ENCODE measurements around the gene AP5Z1. TPM values are rescaled to one million over a fixed set of nuclear protein-coding genes. Genes with fewer than 3 reads are reported as not detected.

Gene AP5Z1
- total RNA-seq, 1 donor: 40.2 TPM

DNA sequence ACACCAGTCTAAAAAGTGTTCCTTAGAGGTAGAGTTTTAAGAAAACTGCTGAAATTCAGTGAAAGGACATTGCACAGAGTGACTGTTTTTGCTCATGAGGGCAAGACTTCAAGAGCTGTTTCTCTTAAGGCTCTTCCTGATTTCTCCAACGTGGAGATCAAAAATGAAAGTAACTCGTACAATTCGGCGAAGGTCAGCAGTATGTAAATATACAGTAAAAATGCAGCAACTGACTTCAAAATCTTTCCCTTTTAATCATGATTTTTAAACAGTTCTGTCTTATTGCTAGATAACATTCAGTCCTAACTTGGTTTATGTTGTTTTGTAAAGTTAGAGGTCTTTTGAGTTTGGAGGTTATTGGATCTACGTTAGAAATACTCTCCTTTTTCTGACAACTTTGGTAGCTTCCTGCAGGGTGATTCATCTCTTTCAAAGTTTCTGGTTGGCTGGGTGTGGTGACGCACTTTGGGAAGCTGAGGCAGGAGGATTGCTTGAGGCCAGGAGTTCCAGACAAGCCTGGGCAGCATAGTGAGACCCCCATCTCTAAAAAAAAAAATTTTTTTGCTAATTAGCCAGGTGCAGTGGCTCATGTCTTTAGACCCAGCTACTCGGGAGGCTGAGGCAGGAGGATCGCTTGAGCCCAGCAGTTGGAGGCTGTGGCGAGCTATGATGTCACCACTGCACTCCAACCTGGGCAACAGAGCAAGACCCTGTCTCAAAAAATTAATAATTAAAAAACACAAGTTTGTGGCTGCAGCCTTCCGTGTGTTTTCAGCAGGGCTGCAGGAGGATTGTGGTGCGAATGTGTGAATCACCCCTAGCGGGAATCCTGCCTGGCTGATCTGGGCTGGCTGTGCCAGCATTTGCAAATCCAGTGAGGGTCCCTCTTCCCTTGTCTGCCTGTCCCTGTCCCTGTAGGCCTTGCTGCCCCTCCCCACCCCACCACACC, 29.2 kb upstream of the AP5Z1 start:
- DNase-seq (ENCODE audit: low read depth): peak; percentile 92
- TF ChIP-seq, protein P1, sequence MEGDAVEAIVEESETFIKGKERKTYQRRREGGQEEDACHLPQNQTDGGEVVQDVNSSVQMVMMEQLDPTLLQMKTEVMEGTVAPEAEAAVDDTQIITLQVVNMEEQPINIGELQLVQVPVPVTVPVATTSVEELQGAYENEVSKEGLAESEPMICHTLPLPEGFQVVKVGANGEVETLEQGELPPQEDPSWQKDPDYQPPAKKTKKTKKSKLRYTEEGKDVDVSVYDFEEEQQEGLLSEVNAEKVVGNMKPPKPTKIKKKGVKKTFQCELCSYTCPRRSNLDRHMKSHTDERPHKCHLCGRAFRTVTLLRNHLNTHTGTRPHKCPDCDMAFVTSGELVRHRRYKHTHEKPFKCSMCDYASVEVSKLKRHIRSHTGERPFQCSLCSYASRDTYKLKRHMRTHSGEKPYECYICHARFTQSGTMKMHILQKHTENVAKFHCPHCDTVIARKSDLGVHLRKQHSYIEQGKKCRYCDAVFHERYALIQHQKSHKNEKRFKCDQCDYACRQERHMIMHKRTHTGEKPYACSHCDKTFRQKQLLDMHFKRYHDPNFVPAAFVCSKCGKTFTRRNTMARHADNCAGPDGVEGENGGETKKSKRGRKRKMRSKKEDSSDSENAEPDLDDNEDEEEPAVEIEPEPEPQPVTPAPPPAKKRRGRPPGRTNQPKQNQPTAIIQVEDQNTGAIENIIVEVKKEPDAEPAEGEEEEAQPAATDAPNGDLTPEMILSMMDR (IDR thresholded peaks at IDR 0.05; ENCODE audit: insufficient read depth, low read depth, low read length): no peak
- peak overlapping the region; percentile 41 for H3K4me3 ChIP-seq (ENCODE audit: low read depth, low read length)

DNA sequence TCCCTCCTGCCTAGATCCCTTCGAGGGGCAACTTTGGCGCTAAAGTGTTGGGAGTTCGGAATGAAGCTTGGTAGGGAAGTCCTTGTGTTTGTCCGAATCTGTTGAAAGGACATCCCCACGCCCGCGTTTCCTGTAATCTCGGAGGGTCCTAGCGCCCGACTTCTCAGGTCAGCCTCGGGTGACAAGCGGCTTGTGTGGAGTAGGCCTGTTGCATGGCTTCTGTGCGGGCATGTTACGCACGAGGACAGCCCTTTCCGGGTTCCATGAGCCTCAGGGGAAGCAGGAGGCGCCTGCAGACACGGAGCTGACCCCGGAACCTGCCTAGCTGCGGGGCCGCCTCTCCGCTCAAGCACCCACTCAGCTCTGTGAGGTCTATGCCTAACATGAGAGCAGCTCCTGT, 28.4 kb upstream of the AP5Z1 start:
- no peak overlapping the region for H3K4me3 ChIP-seq (ENCODE audit: low read depth, low read length)
- TF ChIP-seq, protein P1 (IDR thresholded peaks at IDR 0.05; ENCODE audit: insufficient read depth, low read depth, low read length): no peak
- DNase-seq (ENCODE audit: low read depth): no peak

DNA sequence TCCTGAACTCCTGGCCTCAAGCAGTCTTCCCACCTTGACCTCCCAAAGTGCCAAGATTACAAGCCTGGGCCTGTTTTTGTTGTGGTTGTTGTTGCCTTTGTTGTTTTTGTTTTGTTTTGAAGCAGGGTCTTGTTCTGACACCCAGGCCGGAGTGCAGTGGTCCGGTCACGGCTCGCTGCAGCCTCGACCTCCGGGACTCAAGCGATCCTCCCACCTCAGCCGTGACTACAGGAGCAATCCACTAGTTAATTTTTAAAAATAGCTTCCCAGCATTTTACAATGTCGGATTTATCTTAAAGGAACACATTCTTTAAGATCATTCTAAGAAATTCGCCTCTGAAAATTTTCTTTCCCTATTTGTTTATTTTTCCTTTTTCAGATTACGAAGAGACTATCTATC, 27.7 kb upstream of the AP5Z1 start:
- no peak overlapping the region for H3K4me3 ChIP-seq (ENCODE audit: low read depth, low read length)
- TF ChIP-seq, protein P1 (IDR thresholded peaks at IDR 0.05; ENCODE audit: insufficient read depth, low read depth, low read length): no peak
- DNase-seq (ENCODE audit: low read depth): no peak

DNA sequence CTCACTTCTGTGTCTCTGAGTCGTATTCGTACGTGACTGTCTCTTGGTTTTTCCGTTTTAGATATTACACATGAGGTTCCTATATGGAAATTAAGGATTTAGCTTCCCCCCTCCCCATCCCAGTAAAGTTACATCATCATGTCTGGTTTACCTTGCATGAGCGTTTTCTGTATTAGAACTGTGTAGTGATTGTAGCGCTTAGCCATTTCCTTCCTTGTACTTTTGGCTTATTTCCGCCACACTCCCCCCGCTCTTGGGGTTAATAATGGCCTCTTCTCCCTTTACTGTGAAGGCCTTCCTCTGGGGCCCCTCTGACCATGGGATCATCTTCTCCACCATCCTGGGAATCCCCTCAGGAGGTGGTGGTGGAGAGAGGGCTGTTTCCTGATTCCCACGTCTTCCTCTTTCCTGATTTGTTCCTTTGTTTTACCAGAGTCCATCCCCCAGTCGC, 27.2 kb upstream of the AP5Z1 start:
- H3K4me3 ChIP-seq (ENCODE audit: low read depth, low read length): no peak overlapping the region
- TF ChIP-seq, protein P1 (IDR thresholded peaks at IDR 0.05; ENCODE audit: insufficient read depth, low read depth, low read length): no peak
- peak; percentile 15 for DNase-seq (ENCODE audit: low read depth)

DNA sequence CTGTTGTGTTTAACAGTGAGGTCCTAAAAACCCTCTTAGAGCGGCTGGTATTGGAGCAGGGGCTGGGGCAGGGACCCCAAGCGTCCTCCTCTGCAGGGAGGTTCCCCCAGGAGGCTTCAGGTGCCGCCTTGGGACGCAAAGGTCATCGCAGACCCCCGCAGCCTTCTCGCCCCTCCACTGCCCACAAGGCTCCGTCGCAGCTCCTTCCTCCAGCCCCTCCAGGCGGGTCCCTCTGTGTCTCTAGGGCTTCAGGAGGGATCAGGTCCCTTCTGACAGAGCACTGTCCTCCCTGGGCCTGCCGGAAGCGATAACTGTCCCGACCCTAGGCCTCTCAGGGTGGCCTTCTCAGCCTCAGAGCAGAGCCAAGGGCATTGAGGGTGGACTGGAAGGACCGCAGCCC, 26.1 kb upstream of the AP5Z1 start:
- TF ChIP-seq, protein P1 (IDR thresholded peaks at IDR 0.05; ENCODE audit: insufficient read depth, low read depth, low read length): no peak
- DNase-seq (ENCODE audit: low read depth): no peak
- no peak overlapping the region for H3K4me3 ChIP-seq (ENCODE audit: low read depth, low read length)

DNA sequence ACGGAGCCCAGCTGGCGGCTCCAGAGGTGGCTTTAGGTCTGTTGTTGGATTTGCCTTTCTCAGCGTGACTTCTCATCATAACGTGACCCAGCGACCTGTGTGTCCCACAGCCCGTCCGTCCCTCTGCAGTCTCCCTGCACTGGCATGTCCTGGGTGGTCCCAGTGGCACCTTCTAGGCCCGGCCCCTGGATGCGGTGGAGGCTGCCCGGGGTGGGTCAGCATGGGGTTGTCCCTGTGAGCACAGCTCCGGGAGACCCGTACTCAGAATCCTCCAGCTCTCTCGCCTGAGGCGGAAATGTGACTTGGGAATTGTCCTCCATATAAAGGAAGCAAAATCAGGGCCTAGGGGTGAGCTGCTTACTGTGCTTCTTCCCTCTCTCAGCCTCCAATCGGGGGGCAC, 25.6 kb upstream of the AP5Z1 start:
- TF ChIP-seq, protein P1 (IDR thresholded peaks at IDR 0.05; ENCODE audit: insufficient read depth, low read depth, low read length): no peak
- H3K4me3 ChIP-seq (ENCODE audit: low read depth, low read length): no peak overlapping the region
- DNase-seq (ENCODE audit: low read depth): no peak
